MM.1S (cell line): ENCODE measurements around the gene KDM4C.

Experiments used
- EZH2 ChIP-seq: fragments of 300-600 bp; sonication (generic); optimal IDR thresholded peaks from 2 replicates; pipeline ENCODE3; 2017; ENCODE audit warnings: low read depth, mild to moderate bottlenecking, antibody characterized with exemption, low read length, mixed read lengths
- EZH2phosphoT487 ChIP-seq: fragments of 300-600 bp; sonication (generic); IDR thresholded peaks from 2 replicates; pipeline ENCODE4 v1.6.1; 2018; ENCODE audit warnings: antibody characterized with exemption, low read length
- TF ChIP-seq, protein P1 (sequence below): fragments of 300-600 bp; sonication (generic); IDR thresholded peaks from 2 replicates; pipeline ENCODE4 v1.5.1; 2016; ENCODE audit warnings: antibody characterized with exemption, low read length, mixed read lengths

DNA sequence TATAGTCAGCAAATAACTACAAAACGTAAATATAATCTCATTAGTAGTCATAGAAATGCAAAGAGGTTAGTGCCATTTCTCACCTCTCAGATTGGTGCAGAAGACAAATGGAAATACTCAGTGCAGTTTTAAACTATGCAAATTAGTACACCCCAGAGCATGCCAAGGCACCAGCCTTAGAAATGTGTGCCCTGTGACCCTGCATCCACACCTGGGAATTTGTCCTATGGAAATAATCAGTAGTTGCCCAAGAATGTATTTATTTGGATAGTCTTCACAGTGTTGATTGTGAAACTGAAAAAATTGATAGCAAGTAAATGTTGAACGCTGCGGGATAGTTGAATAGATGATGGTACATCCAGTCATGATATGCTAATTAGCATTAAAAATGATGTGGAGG is 152.7 kb downstream of the KDM4C start:
- TF ChIP-seq, protein P1, sequence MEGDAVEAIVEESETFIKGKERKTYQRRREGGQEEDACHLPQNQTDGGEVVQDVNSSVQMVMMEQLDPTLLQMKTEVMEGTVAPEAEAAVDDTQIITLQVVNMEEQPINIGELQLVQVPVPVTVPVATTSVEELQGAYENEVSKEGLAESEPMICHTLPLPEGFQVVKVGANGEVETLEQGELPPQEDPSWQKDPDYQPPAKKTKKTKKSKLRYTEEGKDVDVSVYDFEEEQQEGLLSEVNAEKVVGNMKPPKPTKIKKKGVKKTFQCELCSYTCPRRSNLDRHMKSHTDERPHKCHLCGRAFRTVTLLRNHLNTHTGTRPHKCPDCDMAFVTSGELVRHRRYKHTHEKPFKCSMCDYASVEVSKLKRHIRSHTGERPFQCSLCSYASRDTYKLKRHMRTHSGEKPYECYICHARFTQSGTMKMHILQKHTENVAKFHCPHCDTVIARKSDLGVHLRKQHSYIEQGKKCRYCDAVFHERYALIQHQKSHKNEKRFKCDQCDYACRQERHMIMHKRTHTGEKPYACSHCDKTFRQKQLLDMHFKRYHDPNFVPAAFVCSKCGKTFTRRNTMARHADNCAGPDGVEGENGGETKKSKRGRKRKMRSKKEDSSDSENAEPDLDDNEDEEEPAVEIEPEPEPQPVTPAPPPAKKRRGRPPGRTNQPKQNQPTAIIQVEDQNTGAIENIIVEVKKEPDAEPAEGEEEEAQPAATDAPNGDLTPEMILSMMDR = no peak
- TF ChIP-seq EZH2 (no peak), EZH2phosphoT487 (no peak)
